Mesothelial cell of epicardium (in vitro differentiated cells): ENCODE data around the gene MYL12A. TPM values are rescaled to one million over a fixed set of nuclear protein-coding genes. Genes with fewer than 3 reads are reported as not detected.

Experiments
- DNase-seq, 2 experiments: peaks; one replicate each; pipeline ENCODE4 v3.0.0; 2021; ENCODE audit warnings: low spot score in 2 of 2; ENCODE audit not compliant: unreplicated experiment in 2 of 2
- H3K27ac Mint-ChIP-seq: 2 replicates; pipeline ENCODE4 v1.8.0; 2021; ENCODE audit warnings: mixed read lengths
- H3K27me3 Mint-ChIP-seq: 2 replicates; pipeline ENCODE4 v1.8.0; 2021; ENCODE audit warnings: low read depth, mixed read lengths
- H3K36me3 Mint-ChIP-seq: 2 replicates; pipeline ENCODE4 v1.8.0; 2021; ENCODE audit warnings: mixed read lengths
- H3K4me1 Mint-ChIP-seq: 2 replicates; pipeline ENCODE4 v1.8.0; 2021; ENCODE audit warnings: mixed read lengths
- H3K4me3 Mint-ChIP-seq: 2 replicates; pipeline ENCODE4 v1.8.0; 2021; ENCODE audit warnings: mild to moderate bottlenecking, moderate library complexity, mixed read lengths
- H3K9me3 Mint-ChIP-seq: 2 replicates; pipeline ENCODE4 v1.8.0; 2021; ENCODE audit warnings: mixed read lengths
- total RNA-seq: library from RNA; stranded (reverse); gene quantifications from 3 replicates; pipeline ENCODE4 v1.2.1, GENCODE V29; 2021
- TF ChIP-seq, protein P1 (sequence below): fragments of 200-600 bp; sonication (generic); IDR thresholded peaks from one replicate; pipeline ENCODE4 v1.5.0; 2021; ENCODE audit warnings: antibody characterized with exemption; ENCODE audit not compliant: unreplicated experiment

The MYL12A gene
- total RNA-seq, 1 donor from 2014 or later = 220 TPM

GRCh38 chr18:3236470-3236869 is 11.1 kb upstream of the MYL12A start:
- no peak overlapping the region for H3K4me3 Mint-ChIP-seq
- no peaks in the 10 kb centered on the region for H3K4me1 Mint-ChIP-seq
- DNase-seq = no peak
- TF ChIP-seq, protein P1, sequence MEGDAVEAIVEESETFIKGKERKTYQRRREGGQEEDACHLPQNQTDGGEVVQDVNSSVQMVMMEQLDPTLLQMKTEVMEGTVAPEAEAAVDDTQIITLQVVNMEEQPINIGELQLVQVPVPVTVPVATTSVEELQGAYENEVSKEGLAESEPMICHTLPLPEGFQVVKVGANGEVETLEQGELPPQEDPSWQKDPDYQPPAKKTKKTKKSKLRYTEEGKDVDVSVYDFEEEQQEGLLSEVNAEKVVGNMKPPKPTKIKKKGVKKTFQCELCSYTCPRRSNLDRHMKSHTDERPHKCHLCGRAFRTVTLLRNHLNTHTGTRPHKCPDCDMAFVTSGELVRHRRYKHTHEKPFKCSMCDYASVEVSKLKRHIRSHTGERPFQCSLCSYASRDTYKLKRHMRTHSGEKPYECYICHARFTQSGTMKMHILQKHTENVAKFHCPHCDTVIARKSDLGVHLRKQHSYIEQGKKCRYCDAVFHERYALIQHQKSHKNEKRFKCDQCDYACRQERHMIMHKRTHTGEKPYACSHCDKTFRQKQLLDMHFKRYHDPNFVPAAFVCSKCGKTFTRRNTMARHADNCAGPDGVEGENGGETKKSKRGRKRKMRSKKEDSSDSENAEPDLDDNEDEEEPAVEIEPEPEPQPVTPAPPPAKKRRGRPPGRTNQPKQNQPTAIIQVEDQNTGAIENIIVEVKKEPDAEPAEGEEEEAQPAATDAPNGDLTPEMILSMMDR = no peak
- no peak overlapping the region for H3K27ac Mint-ChIP-seq
- peaks cover 8% of the 10 kb centered on the region for H3K36me3 Mint-ChIP-seq
- no peaks in the 10 kb centered on the region for H3K27me3 Mint-ChIP-seq
- H3K9me3 Mint-ChIP-seq = peaks cover 20% of the 10 kb centered on the region

- no peak overlapping the region for H3K27ac Mint-ChIP-seq
- no peaks in the 10 kb centered on the region for H3K4me1 Mint-ChIP-seq
- no peak for DNase-seq
- TF ChIP-seq, protein P1 = no peak
- no peaks in the 10 kb centered on the region for H3K27me3 Mint-ChIP-seq
- peaks cover 29% of the 10 kb centered on the region for H3K9me3 Mint-ChIP-seq
- no peak overlapping the region for H3K4me3 Mint-ChIP-seq
- H3K36me3 Mint-ChIP-seq = peaks cover 11% of the 10 kb centered on the region
Observed at GRCh38 chr18:3238742-3239141, 8.9 kb upstream of the MYL12A start.

DNA sequence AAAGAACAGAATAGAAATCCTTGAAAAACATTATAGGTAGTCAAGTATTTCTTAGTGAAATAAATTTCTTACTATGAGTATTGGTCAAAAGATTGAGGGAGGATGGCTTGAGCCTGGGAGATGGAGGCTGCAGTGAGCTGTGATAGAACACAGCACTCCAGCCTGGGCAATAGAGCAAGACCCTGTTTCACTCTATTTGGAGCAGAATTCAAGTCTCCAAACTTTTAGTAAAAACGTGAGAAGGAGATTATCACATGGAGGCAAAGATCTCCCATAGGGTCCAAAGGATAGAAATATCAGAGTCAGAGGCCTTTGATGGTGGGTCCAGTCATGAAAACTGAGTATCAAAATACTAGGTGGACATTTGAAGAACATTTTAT is 2.4 kb upstream of the MYL12A start:
- Mint-ChIP-seq H3K9me3 (peaks cover 17% of the 10 kb centered on the region), H3K4me1 (peaks cover 28% of the 10 kb centered on the region), H3K4me3 (no peak overlapping the region), H3K27ac (no peak overlapping the region), H3K36me3 (peaks cover 11% of the 10 kb centered on the region), H3K27me3 (no peaks in the 10 kb centered on the region)
- DNase-seq = no peak
- TF ChIP-seq, protein P1 = no peak

GRCh38 chr18:3245853-3246634 is 1.6 kb upstream of the MYL12A start:
- Mint-ChIP-seq H3K4me3 (peak overlapping the region; percentile 86), H3K36me3 (peaks cover 3% of the 10 kb centered on the region), H3K4me1 (peaks cover 34% of the 10 kb centered on the region), H3K9me3 (peaks cover 9% of the 10 kb centered on the region), H3K27me3 (no peaks in the 10 kb centered on the region), H3K27ac (peak overlapping the region; percentile 99)
- DNase-seq = peak; percentile 63 to 80
- TF ChIP-seq, protein P1 = peak; percentile 75

DNA sequence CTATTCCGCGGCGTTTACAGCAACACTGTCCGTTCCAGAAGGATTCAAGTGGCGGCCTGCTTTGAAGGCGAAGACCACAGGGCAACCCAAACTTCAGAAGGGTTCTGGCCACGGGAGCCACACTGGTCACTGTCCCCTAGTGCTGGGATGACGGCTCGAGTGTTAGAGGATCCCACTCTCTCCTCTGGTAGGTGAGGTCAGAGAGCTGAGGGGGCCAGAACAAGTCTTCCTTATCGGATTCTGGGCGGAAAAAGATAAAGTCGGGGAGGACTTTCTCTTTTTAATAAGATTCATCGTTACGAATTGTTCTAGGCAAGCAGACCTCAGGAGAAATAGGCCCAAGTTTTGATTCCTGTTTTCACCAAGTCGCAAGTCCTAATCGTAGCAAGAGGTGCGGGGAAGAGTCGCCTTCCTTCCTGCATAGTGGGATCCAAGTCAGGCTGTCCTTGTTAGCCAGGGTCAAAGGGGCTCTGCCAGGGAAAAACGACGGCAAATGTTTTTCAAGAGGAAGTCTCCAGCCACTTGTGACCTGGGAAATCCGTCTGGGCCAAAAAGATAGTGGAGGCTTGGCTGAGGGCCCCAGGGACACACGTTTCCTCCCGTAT is 864 bp upstream of the MYL12A start:
- peak overlapping the region; percentile 99 for H3K27ac Mint-ChIP-seq
- H3K36me3 Mint-ChIP-seq = peaks cover 3% of the 10 kb centered on the region
- no peaks in the 10 kb centered on the region for H3K27me3 Mint-ChIP-seq
- peak overlapping the region; percentile 86 for H3K4me3 Mint-ChIP-seq
- no peak for DNase-seq
- TF ChIP-seq, protein P1 = no peak
- H3K4me1 Mint-ChIP-seq = peaks cover 37% of the 10 kb centered on the region
- peaks cover 6% of the 10 kb centered on the region for H3K9me3 Mint-ChIP-seq
